Jurkat, Clone E6-1 (cell line): ENCODE data around the gene OR8G1. TPM values are rescaled to one million over a fixed set of nuclear protein-coding genes. Genes with fewer than 3 reads are reported as not detected.
"Not testable (repeated sequence)": the region's sequence is repeated elsewhere in the genome, so short reads cannot be mapped to it uniquely, and the experiment has no call there.

Source experiments
- DNase-seq: peaks from one replicate; pipeline ENCODE4 v3.0.0-alpha.2; 2011; ENCODE audit warnings: low read depth, low spot score
- H3K4me3 ChIP-seq: 2 replicates; pipeline ENCODE4 v1.5.1; 2011; ENCODE audit warnings: mild to moderate bottlenecking, low read length, control low read depth, moderate library complexity
- polyA plus RNA-seq: library from polyadenylated mRNA; unstranded; fragments of >200 nt; gene quantifications from one replicate; pipeline ENCODE4 v1.2.1, GENCODE V29; 2012; ENCODE audit warnings: missing spikeins; ENCODE audit not compliant: insufficient read length, insufficient read depth

OR8G1 gene
- not detected for polyA plus RNA-seq

- H3K4me3 ChIP-seq: no peak within 1 kb of the TSS
- no peak for DNase-seq
Measured at GRCh38 chr11:124240621-124241397, at the start of gene OR8G1. Gene OR8G1 (plus strand): TSS chr11:124241095. CDS start chr11:124249676, 8,581 bp downstream.

DNA sequence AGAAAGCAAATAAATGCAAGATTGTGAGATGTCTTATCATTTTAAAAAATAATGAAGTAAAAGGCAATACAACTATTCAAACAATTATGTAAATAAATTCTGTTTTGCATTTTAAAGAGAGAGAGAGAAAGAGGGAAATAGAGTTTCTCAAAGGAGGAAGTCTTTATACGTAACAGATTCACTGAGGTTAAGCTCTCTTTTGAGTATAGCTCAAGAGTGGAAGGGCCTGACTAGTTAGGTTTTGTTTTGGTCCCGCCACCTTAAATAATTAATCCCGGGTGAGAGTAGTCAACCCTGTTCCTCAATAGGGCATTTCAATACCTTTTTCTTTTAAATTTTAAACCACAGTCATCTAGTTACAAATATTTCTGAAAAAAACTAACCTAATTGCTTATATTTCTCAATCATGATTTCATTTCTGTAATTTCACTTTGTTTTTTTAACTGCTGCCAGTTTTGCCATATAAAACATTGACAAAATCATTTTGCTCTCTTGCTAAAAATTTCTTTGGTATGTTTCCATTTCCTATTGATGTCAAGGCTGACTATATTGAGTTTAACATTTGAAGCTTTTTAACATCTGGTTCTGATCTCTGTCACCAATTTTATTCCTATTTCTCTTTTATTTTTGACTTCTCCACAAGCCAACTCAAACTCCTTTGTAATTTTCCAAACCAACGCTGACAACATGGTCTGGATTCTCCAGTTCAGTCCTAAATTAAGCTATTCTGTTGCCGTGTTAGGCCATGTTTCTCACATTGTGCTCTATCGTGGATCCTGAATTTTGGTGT lies 47.5 kb upstream of the OR8G1 start:
- H3K4me3 ChIP-seq: no peak overlapping the region
- DNase-seq: no peak

- DNase-seq: no peak
- H3K4me3 ChIP-seq: no peak overlapping the region
Measured at GRCh38 chr11:124194293-124195188, 46.4 kb upstream of the OR8G1 start.

DNA sequence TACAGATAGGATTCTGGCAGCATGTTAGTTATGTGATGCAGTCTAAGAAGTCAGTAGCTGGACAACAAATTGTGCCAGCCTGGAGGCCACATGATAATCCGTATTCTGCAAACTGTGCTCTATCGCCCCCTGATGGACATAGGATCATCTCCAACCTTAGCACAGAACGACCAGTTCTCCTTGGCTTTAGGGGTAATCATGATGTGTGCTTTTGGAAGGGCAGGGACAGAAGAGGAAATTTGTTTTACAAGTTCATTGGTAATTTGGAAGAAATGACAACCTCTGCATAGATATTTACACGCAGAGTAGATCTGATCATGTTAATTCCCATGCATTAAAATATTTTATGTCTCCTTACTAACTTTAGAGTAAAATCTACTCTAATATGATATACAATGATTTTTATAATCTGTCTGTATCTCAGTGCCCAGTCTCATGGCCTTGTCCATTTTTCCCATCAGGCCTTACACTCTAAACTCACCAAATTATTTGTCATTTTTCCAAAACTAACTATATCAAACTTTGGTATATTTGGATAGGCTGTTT lies 45.6 kb upstream of the OR8G1 start:
- DNase-seq: peak; percentile 36

GRCh38 chr11:124197999-124198398 lies 42.9 kb upstream of the OR8G1 start:
- DNase-seq: no peak
- H3K4me3 ChIP-seq: no peak overlapping the region

More for the DNA sequence above, 45.6 kb upstream of the OR8G1 start:
- H3K4me3 ChIP-seq: no peak overlapping the region

GRCh38 chr11:124198897-124199296 lies 42.0 kb upstream of the OR8G1 start:
- H3K4me3 ChIP-seq: no peak overlapping the region
- DNase-seq: no peak

GRCh38 chr11:124199702-124200101 lies 41.2 kb upstream of the OR8G1 start:
- DNase-seq: no peak
- no peak overlapping the region for H3K4me3 ChIP-seq

DNA sequence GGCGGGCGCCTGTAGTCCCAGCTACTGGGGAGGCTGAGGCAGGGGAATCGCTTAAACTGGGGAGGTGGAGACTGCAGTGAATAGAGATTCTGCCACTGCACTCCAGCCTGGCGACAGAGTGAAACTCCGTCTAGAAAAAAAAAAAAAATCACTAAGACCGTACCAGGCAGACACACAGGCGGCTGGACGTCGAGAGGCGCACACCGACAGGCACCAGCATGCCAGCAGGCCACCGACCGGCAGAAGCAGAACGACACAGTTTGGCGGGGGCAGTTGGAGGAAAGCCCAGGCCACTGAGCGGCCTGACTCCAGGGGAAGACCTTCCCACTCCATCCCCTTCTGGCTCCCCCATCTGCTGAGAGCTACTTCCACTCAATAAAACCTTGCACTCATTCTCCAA lies 40.2 kb upstream of the OR8G1 start:
- H3K4me3 ChIP-seq: no peak overlapping the region
- no peak for DNase-seq

- DNase-seq: no peak
- no peak overlapping the region for H3K4me3 ChIP-seq
Measured at GRCh38 chr11:124202951-124203350, 37.9 kb upstream of the OR8G1 start.

DNA sequence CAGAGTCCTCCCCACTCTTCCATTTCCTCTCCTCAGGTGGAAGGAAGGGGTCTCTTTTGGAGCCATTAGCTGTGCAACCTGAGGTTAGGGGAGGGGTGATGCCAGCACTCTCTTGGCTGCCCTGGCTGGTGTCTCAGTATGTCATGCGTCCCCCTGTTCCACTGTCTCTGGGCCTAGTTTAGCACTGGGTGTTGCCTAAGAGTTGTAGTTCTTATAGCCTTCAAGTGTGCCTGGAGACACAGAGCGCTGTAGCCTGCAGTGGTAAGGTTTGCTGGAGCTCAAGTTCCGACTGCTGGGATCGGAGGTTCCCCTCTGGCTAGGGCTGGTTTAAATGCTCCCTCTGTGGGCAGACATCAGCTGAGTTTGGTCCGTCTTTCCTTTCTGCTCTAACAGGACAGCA lies 36.9 kb upstream of the OR8G1 start:
- no peak overlapping the region for H3K4me3 ChIP-seq
- DNase-seq: no peak

GRCh38 chr11:124207102-124207792 lies 33.6 kb upstream of the OR8G1 start:
- H3K4me3 ChIP-seq: no peak overlapping the region
- no peak for DNase-seq

DNA sequence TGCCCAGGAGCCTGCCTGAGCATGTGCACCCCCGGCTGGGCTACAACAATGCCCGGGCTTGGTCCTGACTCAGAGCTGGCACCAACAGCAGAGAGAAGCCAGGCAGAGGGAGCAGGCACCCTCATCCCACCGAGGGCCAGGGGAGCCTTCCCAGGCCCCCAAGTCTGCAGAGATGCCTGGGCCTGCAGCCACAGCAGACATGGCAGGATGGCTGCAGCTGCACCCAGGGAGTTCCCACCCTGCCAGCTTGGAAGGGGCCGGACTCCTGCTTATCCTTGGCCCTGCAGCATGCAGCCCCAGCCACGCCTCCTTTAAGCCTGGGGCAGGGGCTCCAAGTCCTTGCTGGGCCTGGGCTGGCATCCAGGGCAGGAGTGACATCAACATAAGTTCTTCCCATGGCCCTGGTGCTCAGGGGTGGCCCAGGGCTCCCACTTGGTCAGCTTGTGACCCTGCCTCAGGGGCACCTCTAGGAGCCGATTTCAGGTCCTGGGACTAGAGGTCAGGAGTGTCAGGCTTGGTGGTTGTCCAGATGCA lies 31.0 kb upstream of the OR8G1 start:
- DNase-seq: no peak
- no peak overlapping the region for H3K4me3 ChIP-seq

DNA sequence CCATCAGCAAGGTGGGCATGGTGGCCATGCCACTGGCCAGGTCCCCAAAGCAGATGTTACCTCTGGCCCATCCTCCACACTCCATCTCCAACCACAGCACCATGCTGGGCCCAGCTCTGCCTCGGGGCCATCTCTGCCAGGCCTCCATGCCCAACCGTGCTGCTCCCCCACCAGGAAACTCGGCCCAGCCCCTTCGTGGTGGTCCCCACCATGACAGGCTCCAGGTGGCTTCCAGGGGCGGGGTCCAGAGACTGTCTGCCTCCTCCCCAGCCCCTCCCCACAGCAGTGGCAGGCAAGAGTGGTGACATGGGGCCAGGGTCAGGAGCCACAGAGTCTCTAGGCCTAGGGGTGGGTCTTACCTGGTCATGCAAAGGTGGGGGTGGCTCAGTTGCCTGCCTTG lies 30.5 kb upstream of the OR8G1 start:
- H3K4me3 ChIP-seq: no peak overlapping the region
- DNase-seq: no peak

DNA sequence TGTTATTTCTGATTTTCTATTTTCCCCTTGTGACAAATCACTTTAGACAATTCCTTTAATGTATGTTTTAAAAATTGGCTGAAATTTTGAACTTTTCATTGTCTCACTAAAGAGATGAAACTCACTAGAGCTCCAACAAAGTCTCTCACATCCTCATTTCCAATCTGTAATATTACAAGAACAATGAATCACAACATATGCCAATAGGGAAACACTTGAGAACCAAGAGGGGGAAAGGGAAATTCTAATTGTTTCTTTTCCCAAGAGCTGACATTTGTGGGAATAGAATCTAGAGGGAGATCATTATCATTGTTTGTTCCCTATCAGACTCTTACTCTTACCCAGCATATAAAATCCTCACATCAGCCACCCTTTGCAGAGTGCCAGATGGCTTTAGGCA lies 29.6 kb upstream of the OR8G1 start:
- DNase-seq: no peak
- H3K4me3 ChIP-seq: no peak overlapping the region

DNA sequence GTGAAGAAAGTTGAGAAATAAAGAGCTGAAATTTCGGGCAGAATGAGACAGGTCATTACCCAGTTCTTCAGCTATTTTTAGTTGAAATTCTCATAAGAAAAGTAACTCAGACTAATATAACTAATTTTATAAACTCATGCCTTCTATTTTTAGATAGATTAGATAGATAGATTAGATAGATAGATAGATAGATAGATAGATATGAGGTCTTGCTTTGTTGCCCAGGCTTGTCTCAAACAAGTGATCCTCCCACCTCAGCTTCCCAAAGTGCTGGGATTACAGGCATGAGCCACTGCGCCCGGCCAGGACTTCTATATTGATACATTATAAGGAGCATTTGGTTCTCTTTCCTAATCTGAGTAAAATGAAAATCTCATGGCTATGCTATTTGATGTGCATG lies 26.9 kb upstream of the OR8G1 start:
- H3K4me3 ChIP-seq: no peak overlapping the region
- DNase-seq: no peak

- DNase-seq: no peak
- H3K4me3 ChIP-seq: no peak overlapping the region
Measured at GRCh38 chr11:124219126-124219525, 21.8 kb upstream of the OR8G1 start.

DNA sequence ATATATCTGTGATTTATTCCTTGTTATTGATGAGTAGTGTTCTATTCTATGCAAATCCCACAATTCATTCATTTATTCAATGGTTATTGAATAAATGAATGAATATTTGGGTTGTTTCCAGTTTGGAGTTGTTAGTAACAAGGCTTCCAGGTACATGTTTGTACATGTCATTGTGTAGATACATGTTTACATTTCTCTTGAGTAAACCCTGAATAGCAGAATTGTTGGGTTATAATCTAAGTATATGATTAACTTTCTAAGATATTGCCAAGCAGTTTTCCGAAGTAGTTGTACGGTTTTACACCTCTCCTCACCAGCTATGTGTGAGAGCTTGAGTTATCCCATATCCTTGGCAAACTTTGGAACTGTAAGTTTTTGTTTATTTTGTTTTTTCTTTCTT lies 18.5 kb upstream of the OR8G1 start:
- no peak for DNase-seq
- H3K4me3 ChIP-seq: no peak overlapping the region

DNA sequence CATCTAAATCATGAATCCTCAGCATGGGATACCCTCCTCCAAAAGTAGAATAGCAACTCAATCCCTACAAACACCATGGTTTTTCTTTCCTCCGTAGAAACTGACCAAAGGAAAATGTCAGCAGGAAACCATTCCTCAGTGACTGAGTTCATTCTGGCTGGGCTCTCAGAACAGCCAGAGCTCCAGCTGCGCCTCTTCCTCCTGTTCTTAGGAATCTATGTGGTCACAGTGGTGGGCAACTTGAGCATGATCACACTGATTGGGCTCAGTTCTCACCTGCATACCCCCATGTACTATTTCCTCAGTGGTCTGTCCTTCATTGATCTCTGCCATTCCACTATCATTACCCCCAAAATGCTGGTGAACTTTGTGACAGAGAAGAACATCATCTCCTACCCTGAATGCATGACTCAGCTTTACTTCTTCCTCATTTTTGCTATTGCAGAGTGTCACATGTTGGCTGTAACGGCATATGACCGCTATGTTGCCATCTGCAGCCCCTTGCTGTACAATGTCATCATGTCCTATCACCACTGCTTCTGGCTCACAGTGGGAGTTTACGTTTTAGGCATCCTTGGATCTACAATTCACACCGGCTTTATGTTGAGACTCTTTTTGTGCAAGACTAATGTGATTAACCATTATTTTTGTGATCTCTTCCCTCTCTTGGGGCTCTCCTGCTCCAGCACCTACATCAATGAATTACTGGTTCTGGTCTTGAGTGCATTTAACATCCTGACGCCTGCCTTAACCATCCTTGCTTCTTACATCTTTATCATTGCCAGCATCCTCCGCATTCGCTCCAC lies 16.1 kb upstream of the OR8G1 start:
- H3K4me3 ChIP-seq, DNase-seq: not testable (repeated sequence)
